ENCODE data around the gene ZNF414. TPM values are rescaled to one million over a fixed set of nuclear protein-coding genes. Genes with fewer than 3 reads are reported as not detected.

The ZNF414 gene
- total RNA-seq, 1 donor from 2014 or later: 2.4 TPM

- no peak for DNase-seq (ENCODE audit: low spot score in 2 of 2)
- FAIRE-seq: no peak
Measured at GRCh38 chr19:8469613-8470368, 44.2 kb downstream of the ZNF414 start.

- no peak for DNase-seq (ENCODE audit: low spot score in 2 of 2)
- no peak for FAIRE-seq
Measured at GRCh38 chr19:8468761-8469373, 45.1 kb downstream of the ZNF414 start.

- DNase-seq (ENCODE audit: low spot score in 2 of 2) (no peak), FAIRE-seq (no peak)
Measured at GRCh38 chr19:8468124-8468523, 45.8 kb downstream of the ZNF414 start.

GRCh38 chr19:8466018-8466417, 47.9 kb downstream of the ZNF414 start:
- DNase-seq (ENCODE audit: low spot score in 2 of 2) (no peak), FAIRE-seq (no peak)

GRCh38 chr19:8463365-8463764, 50.6 kb downstream of the ZNF414 start:
- FAIRE-seq (no peak), DNase-seq (ENCODE audit: low spot score in 2 of 2) (no peak)

- DNase-seq (ENCODE audit: low spot score in 2 of 2) (no peak), FAIRE-seq (no peak)
Measured at GRCh38 chr19:8462571-8462970, 51.4 kb downstream of the ZNF414 start.

GRCh38 chr19:8461891-8462290, 52.1 kb downstream of the ZNF414 start:
- no peak for DNase-seq (ENCODE audit: low spot score in 2 of 2)
- FAIRE-seq: no peak

- DNase-seq (ENCODE audit: low spot score in 2 of 2) (no peak), FAIRE-seq (no peak)
Measured at GRCh38 chr19:8461376-8461775, 52.6 kb downstream of the ZNF414 start.

GRCh38 chr19:8460516-8461298, 53.3 kb downstream of the ZNF414 start:
- FAIRE-seq (no peak), DNase-seq (ENCODE audit: low spot score in 2 of 2) (no peak)

Other genes with a start within 250 kb of the ZNF414 start
- 16.7 TPM for gene CD320, start 205.8 kb downstream of the ZNF414 start, total RNA-seq
- gene NDUFA7, start 192.8 kb downstream of the ZNF414 start, total RNA-seq: 7.3 TPM
- gene RPS28, start 192.7 kb downstream of the ZNF414 start, total RNA-seq: 157 TPM
- gene KANK3, start 170.9 kb downstream of the ZNF414 start, total RNA-seq: 2.4 TPM
- gene ANGPTL4, start 150.0 kb downstream of the ZNF414 start, total RNA-seq: 0.82 TPM
- gene RAB11B, start 123.8 kb downstream of the ZNF414 start, total RNA-seq: 90.5 TPM
- 49.3 TPM for gene MARCHF2, start 100.9 kb downstream of the ZNF414 start, total RNA-seq
- 66.4 TPM for gene HNRNPM, start 69.2 kb downstream of the ZNF414 start, total RNA-seq
- not detected for gene PRAM1, start 11.5 kb downstream of the ZNF414 start, total RNA-seq
- 1.6 TPM for gene MYO1F, start 63.3 kb upstream of the ZNF414 start, total RNA-seq
- gene ADAMTS10, start 96.5 kb upstream of the ZNF414 start, total RNA-seq: 34.6 TPM
- not detected for gene NFILZ, start 116.5 kb upstream of the ZNF414 start, total RNA-seq
- not detected for gene ACTL9, start 184.6 kb upstream of the ZNF414 start, total RNA-seq
- gene OR2Z1, start 207.5 kb upstream of the ZNF414 start, total RNA-seq: not detected